GM18511 (cell line): ENCODE results near the gene CAPN8.

Experiments used
- ATAC-seq: cut with Tn5 transposase; IDR thresholded peaks from one replicate; pipeline ENCODE4 v1.9.1; 2021; ENCODE audit warnings: mild to moderate bottlenecking, moderate library complexity; ENCODE audit not compliant: unreplicated experiment

Gene CAPN8

DNA sequence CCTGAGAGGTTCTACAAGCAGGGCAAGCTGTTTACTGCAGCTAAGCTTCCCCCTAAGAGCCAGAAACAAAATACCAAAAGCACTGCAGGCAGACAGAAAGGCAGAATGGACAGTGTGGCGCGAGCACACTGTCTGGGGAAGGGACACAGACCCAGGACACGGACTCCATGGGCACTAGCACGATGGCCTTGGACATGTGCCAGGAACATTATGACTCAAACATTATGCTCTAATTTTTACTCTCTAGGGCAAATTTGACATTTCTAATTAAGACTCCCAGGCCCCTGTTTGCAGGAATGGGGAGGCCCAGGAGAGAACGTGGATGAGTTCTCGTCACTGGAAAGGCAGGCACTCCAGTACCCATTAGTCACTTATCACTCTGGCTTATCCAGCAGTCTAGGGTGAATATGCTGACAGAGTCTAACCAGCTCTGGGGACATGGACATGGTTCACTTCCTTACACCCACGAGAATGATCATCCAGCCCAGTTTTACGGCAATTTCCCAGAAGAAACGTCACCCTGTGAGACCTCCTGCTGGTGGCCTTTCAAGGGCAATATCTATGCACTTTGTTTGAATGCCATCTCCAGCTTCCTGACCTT is 45.1 kb downstream of the CAPN8 start:
- no peak for ATAC-seq

DNA sequence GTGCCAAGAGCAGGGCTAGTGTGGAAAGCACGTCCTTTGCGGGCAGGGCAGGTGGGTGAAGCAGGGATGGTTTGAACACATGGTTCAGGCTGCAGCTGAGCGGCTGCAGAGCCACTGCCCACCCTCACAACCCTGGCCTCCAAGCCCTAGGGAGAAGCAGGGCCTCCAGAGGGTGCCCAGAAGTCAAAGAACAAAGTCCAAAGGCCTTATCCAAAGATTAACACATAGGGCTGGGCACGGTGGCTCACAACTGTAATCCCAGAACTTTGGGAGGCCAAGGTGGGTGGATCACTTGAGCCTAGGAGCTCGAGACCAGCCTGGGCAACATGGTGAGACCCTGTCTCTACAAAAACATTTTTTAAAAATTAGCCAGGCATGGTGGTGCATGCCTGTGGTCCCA is 46.8 kb downstream of the CAPN8 start:
- no peak for ATAC-seq

DNA sequence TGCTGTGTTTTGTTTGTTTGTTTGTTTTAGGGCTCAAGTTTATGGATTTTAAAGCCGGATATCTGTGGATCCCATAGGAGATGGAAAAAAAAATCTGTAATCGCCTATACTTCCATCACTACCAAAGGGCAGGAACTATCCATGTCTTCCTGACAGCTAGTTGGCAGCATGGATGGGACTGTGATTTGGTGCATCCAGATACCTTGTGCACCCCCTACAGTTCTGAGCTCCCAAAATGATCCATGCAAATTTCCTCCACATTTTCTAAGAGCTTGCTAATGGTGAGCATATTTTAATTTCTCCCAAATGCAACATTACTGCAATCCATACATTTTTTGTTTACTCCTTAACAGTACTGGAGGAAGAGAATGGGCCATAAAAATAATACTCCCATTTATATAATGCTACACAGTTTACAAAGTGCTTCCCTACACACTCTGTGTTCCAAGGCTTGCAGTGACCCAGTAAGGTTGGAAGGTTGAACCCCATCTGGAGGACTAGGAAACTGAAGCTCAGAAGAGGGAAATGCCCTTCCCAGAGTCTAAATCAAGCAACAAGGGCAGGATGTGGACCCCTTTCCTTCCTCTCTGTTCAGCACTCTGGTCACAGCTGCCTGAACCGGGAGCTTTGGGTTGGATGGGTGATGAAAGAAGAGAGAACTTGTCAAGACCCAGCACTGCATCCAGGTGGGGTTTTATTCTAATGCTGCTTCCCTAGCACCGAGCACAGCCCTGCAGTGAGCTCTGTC is 48.0 kb downstream of the CAPN8 start:
- ATAC-seq: no peak

DNA sequence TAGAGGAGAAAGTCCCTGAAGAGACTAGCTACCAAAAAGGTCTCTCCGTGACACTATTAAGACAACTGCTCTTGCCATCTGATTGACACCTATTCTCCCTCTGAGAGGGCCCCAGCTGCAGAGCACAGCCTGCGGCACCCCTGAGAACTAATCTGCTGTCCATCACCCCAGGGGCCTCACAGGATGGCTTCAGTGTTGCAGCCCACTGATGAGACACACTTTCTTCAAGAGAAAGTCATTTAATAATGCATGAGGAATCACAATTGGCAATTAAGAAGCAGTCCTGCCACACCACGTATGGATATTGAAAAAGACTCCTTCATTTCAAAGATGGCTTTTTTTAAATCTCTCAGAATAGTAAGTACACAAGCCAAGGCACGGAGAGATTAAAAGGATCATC is 48.9 kb downstream of the CAPN8 start:
- ATAC-seq: no peak

GRCh38 chr1:223611936-223612335 is 53.6 kb downstream of the CAPN8 start:
- ATAC-seq: no peak

- ATAC-seq: no peak
Measured at GRCh38 chr1:223609977-223610376, 55.5 kb downstream of the CAPN8 start.

DNA sequence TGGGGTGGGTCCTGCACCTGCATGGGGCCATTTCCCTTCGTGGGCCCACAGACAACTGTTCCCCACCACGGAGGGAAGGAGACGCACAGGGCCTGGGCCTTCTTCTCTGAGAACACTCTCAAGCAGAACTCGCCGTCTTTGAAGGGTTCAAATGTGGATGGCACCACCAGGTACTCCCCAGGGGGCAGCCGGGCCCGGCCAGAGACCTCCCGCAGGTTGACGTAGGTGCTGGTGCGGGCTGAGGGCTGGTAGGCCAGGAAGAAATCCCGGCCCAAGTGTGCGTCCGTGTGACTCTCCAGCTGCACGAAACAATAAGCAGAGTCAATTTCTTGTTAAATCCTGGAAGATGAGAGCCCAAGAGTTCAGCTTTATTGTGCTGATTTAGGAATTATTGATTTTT is 56.4 kb downstream of the CAPN8 start:
- ATAC-seq: no peak

GRCh38 chr1:223558512-223558911 is 107.0 kb downstream of the CAPN8 start:
- no peak for ATAC-seq

- ATAC-seq: no peak
Measured at GRCh38 chr1:223557130-223557475, 108.4 kb downstream of the CAPN8 start.

- peak; percentile 87 for ATAC-seq
Measured at GRCh38 chr1:223556414-223557129, 108.9 kb downstream of the CAPN8 start.

DNA sequence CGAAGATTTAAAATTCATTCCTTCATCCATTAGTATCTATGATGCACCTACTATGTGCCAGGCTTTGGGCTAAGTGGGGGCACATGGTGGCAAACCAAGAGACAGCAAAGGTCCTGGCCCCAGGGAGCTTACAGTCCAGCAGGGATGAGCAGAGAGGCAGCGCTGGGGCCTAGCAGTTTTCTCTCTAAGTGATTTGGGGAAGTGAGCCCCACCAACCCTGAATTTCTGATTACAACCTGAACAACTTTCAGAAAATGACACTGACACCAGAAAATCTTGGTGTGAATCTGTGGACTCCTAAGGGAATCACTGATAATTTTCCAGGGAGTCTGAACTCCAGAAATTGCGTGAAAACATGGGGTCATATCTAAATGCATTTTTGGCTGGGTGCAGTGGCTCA is 111.5 kb downstream of the CAPN8 start:
- no peak for ATAC-seq

GRCh38 chr1:223551610-223552009 is 113.9 kb downstream of the CAPN8 start:
- no peak for ATAC-seq

DNA sequence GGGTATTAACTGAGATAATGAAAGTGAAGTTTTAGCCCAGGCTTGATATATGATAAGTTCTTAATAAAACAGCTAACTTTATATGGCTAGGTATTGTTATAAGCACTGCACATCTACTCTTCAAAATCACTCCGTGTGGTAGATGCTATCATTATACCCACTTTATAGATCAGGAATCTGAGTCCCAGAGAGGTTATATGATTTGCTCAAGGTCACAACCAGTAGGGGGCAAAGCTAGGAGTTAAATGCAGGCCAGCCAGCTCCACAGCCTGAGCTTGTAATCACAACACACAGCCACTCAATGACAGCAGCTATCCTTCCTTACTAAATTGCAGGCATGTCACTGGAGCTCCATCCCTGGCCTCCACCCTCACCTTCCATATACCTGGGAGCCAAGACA is 115.8 kb downstream of the CAPN8 start:
- ATAC-seq: no peak

- no peak for ATAC-seq
Measured at GRCh38 chr1:223547316-223548114, 118.0 kb downstream of the CAPN8 start.

- no peak for ATAC-seq
Measured at GRCh38 chr1:223545343-223545742, 120.2 kb downstream of the CAPN8 start.

DNA sequence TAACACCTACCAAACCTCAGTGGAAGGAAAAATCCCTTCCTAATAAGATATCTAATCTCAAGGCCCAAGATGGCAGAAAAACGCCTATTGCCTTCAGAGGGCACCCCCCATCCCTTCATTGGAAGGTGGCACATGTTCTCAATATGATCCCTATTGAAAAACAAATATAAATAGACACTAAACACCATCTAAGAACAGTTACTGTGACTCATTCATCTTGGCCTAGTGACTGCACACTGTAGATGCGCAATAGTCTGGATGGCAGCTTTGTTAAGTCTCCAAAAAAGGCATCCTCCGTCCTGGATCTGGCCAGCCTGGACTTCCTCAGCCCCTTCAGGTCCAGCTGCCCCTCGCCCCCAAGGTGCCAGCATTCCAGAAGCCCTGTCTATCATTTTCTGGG is 121.9 kb downstream of the CAPN8 start:
- no peak for ATAC-seq

DNA sequence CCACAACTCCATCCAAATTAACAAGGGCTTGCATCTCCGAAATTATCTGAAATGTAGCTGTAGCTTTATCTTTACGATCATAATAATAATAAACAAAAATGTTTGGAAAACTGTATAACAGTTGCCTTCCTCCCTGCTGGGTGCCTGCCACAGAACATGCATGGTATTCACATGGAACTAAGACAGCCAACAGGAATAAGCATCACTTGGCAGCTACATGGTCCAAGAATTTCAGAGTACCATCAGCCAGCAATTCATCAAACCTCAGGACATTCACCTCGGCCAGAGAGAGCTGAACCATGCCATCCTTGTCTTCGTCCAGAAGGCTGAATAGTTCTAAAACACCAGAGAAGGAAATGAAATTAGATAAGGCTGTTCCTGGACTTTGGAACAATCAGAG is 122.7 kb downstream of the CAPN8 start:
- no peak for ATAC-seq

DNA sequence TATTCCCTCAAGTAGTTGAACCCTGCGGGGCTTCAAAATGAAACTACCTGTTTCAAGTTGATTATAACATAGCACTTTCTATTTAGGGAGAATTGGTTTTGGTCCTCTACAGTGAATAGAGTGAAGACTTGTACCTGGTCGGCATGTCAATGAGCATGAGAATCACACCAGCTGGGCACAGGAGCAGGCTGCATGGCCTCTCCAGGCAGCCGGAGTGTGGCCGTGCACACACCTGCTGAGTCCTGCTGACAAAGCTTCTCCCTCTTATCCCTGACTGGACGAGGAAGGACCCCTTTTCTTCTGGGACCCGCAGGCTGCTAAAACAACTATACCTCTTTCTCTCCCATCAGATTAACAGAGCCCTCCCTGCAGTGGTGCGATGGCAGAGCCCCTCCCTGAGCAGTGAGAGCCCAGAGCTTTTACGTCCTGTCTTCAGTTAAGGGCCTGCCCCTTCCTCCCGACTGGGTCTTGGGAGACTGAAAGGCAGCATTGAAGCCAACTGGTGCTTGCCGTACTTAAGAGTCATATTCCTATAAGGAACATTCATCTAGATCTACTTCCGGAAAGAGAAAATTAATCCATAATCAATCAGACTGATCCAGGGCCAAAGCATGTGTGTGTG is 124.9 kb downstream of the CAPN8 start:
- no peak for ATAC-seq

DNA sequence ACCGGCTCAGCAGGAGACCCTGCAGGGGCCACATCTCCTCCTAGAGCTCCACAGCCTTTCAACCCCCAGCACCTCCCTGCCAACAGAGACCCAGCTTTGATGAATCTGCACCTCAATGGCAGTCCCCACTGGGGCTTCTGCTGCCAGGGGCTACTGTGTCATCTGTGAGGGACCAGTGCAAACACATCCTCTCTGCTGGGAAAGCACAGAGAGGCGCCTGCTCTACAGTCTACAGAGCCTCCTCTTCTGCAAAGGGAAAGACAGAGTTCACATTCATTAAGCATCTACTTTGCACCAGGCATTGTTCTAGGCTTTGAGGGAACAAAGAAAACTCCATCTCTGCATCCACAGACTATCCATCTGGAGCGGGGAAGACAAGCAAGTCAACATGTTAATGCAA is 125.8 kb downstream of the CAPN8 start:
- no peak for ATAC-seq

DNA sequence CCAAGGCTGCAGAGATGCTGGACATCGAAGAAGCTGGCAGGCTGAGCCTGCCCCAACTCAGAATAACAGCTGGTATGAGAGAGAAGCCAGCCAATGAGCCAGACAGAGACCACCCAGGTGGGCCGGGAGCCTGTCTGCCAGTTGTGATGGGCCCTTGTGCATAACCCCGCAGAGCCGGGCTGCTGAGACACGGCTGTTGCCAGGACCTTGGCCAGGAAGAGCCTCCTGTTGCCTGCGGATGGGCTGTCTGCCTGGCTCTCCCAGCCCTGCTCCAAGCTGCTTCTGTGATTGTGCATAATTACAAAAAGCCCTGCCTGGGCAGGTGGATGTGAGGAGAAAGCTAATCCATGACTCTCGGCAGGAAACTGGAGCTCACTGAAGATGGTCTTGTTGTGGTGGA is 126.5 kb downstream of the CAPN8 start:
- no peak for ATAC-seq

DNA sequence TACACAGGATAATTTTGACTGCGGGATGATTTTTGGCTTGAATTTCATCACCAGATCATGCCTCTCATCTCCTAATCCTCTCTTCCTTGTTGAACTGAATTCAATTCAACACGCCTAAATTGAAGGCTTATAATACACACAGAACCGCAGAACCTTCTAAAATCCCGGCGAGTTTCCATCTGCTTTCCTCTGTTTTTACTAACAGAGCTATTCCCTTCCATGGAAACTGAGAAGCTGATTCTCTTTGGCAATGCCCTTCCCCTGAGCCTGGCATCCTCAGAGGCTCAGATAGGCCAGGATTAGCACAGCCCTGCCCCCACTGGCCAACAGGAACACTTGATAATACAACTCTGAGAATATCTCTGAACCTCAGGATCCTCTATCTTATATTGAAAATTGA is 130.2 kb downstream of the CAPN8 start:
- no peak for ATAC-seq
